ENCODE measurements around the gene VARS1.
"Not testable (repeated sequence)": the region's sequence is repeated elsewhere in the genome, so short reads cannot be mapped to it uniquely, and the experiment has no call there.

VARS1 gene

GRCh38 chr6:31795616-31796298 is at the start of gene VARS1:
VARS1 (minus strand) TSS chr6:31795752; CDS start chr6:31795217, 535 bp downstream.
- TF ChIP-seq, protein P1, sequence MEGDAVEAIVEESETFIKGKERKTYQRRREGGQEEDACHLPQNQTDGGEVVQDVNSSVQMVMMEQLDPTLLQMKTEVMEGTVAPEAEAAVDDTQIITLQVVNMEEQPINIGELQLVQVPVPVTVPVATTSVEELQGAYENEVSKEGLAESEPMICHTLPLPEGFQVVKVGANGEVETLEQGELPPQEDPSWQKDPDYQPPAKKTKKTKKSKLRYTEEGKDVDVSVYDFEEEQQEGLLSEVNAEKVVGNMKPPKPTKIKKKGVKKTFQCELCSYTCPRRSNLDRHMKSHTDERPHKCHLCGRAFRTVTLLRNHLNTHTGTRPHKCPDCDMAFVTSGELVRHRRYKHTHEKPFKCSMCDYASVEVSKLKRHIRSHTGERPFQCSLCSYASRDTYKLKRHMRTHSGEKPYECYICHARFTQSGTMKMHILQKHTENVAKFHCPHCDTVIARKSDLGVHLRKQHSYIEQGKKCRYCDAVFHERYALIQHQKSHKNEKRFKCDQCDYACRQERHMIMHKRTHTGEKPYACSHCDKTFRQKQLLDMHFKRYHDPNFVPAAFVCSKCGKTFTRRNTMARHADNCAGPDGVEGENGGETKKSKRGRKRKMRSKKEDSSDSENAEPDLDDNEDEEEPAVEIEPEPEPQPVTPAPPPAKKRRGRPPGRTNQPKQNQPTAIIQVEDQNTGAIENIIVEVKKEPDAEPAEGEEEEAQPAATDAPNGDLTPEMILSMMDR (conservative IDR thresholded peaks at IDR 0.05; ENCODE audit: low read depth, low read length): peak; percentile 64
- DNase-seq (ENCODE audit: low read depth): peak; percentile 91
- peak within 1 kb of the TSS; percentile 72 for H3K4me3 ChIP-seq (ENCODE audit: low read depth, low read length)

- H3K4me3 ChIP-seq (ENCODE audit: low read depth, low read length): no peak overlapping the region
- DNase-seq (ENCODE audit: low read depth): no peak
- TF ChIP-seq, protein P1 (conservative IDR thresholded peaks at IDR 0.05; ENCODE audit: low read depth, low read length): no peak
Observed at GRCh38 chr6:31844507-31844906, 49.0 kb upstream of the VARS1 start.

DNA sequence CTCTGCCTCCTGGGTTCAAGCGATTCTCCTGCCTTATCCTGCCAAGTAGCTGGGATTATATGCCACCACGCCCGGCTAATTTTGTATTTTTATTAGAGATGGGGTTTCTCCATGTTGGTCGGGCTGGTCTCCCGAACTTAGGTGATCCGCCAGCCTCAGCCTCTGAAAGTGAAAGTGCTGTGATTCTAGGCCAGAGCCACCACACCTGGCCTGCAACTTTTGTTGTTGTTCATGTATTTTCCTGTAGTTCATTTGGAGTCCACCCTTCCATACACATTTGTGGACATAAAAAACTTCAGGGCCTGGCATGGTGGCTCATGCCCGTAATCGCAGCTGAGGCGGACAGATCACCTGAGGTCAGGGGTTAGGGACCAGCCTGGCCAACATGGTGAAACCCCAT is 46.5 kb upstream of the VARS1 start:
- TF ChIP-seq, protein P1 (conservative IDR thresholded peaks at IDR 0.05; ENCODE audit: low read depth, low read length): no peak
- no peak for DNase-seq (ENCODE audit: low read depth)
- H3K4me3 ChIP-seq (ENCODE audit: low read depth, low read length): no peak overlapping the region

DNA sequence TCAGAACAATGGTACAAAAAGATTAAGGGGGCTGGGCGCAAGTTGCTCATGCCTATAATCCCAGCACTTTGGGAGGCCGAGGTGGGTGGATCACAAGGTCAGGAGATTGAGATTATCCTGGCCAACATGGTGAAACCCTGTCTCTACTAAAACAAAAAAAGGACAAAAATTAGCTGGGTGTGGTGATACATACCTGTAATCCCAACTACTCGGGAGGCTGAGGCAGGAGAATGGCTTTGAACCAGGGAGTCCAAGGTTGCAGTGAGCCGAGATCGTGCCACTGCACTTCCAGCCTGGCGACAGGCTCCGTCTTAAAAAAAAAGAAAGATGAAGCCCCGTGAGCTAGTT is 44.2 kb upstream of the VARS1 start:
- DNase-seq (ENCODE audit: low read depth); H3K4me3 ChIP-seq (ENCODE audit: low read depth, low read length): not testable (repeated sequence)

DNA sequence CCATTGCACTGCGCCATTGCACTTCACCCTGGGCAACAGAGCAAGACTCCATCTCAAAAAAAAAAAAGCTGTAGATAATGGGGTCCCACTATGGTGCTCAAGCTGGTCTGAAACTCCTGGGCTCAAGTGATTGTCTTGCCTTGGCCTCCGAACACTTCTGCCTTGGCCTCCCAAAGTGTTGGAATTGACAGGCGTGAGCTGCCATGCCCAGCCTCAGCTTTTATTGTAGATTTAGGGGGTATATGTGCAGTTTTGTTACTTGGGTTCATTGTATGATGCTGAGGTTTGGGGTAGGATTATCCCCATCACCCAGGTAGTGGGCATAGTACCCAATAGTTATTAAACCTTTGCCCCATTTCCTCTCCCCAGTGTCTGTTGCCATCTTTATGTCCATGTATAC is 43.4 kb upstream of the VARS1 start:
- TF ChIP-seq, protein P1 (conservative IDR thresholded peaks at IDR 0.05; ENCODE audit: low read depth, low read length): no peak
- no peak for DNase-seq (ENCODE audit: low read depth)
- no peak overlapping the region for H3K4me3 ChIP-seq (ENCODE audit: low read depth, low read length)

DNA sequence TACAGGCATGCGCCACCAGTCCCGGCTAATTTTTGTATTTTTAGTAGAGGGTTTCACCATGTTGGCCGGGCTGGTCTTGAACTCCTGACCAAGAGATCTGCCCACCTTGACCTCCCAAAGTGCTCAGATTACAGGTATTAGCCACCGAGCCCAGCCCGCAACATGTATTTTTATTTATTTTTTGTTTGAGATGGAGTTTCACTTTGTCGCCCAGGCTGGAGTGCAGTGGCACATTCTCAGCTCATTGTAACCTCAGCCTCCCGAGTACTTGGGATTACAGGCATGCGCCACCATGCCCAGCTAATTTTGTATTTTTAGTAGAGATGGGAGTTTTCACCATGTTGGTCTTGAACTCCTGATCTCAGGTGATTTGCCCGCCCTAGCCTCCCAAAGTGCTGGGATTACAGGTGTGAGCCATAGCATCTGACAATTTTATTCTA is 42.6 kb upstream of the VARS1 start:
- DNase-seq (ENCODE audit: low read depth): not testable (repeated sequence)
- H3K4me3 ChIP-seq (ENCODE audit: low read depth, low read length): peak overlapping the region; percentile 97

DNA sequence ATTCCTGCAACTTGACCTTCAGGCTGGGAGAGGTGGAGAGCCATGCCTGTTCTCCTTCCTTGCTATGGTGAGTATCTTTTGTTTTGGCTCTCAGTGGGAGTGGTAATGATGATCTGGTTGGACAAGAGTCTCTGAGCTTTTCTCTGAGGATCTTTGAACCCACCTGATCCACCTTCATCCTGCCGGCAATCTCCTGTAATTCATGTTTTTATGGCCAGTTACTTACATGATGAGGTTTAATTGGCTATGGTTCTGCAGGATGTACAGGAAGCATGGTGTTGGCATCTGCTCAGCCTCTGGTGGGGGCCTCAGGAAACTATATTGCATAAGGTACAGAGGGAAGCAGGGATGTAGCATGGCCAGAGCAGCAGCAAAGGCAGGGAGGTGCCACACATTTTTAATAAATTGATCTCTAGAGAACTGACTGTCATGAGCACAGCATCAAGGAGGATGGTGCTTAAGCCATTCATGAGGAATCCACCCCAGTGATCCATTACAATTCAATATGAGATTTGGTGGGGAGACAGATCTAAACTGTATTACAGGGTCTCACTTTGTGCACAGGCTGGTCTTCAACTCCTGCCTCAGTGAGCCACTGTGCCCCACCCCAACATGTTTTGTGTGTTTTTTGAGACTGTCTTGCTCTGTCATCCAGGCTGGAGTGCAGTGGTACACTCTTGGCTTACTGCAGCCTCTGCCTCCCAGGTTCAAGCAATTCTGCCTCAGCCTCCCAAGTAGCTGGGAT is 42.0 kb upstream of the VARS1 start:
- TF ChIP-seq, protein P1 (conservative IDR thresholded peaks at IDR 0.05; ENCODE audit: low read depth, low read length): no peak
- H3K4me3 ChIP-seq (ENCODE audit: low read depth, low read length): peak overlapping the region; percentile 97
- no peak for DNase-seq (ENCODE audit: low read depth)
